A549 (cell line): Measurements from ENCODE around the gene RET.
A peak's percentile ranks its signal among the peaks of the same experiment; 100 is the strongest.

Source experiments
- ATOH8 ChIP-seq: fragments of 250-450 bp; sonication (Bioruptor Pico); IDR thresholded peaks from 2 replicates; pipeline ENCODE4 v1.5.0; 2020; ENCODE audit warnings: low read depth, mild to moderate bottlenecking, moderate library complexity
- BCL3 ChIP-seq: fragments of >200 bp; sonication (Bioruptor Twin); formaldehyde crosslinking; IDR thresholded peaks from 3 replicates; pipeline ENCODE4 v1.6.1; 2016
- CTCF ChIP-seq: fragments of >200 bp; sonication (Bioruptor Twin); formaldehyde crosslinking; IDR thresholded peaks from 3 replicates; pipeline ENCODE4 v1.5.1; 2016
- EP300 ChIP-seq, 2 experiments: fragments of >200 bp; sonication (Bioruptor Twin); formaldehyde crosslinking; IDR thresholded peaks; 2 replicates in 1 of 2; 3 replicates in 1 of 2; pipeline ENCODE4 v1.6.1; 2016 to 2017
- NPAS2 ChIP-seq: fragments of 250-450 bp; sonication (Bioruptor Pico); IDR thresholded peaks from 2 replicates; pipeline ENCODE4 v1.8.0; 2022; ENCODE audit warnings: mild to moderate bottlenecking, moderate library complexity, borderline replicate concordance
- PHF8 ChIP-seq: fragments of 200-600 bp; sonication (generic); IDR thresholded peaks from 2 replicates; pipeline ENCODE4 v1.6.1; 2016; ENCODE audit warnings: low read depth, mild to moderate bottlenecking, antibody characterized with exemption, moderate library complexity, borderline replicate concordance
- POLR2A ChIP-seq: IDR thresholded peaks from 2 replicates; pipeline ENCODE4 v1.6.1; 2012; ENCODE audit warnings: mild to moderate bottlenecking, low read length
- RAD21 ChIP-seq, 2 experiments: fragments of >200 bp in 1 of 2; sonication (Bioruptor Twin) in 1 of 2; formaldehyde crosslinking in 1 of 2; IDR thresholded peaks in 1 of 2; conservative IDR thresholded peaks in 1 of 2; 2 replicates in 1 of 2; 3 replicates in 1 of 2; pipeline ENCODE4 v1.6.1; 2012 to 2018; ENCODE audit warnings: inconsistent platforms in 1 of 2

GRCh38 chr10:43075612-43076003 lies 1.3 kb upstream of the RET start:
- TF ChIP-seq CTCF, result 0 out of 3 replicates have a peak, but pooled peaks have one; percentile 8
- TF ChIP-seq NPAS2, result no peak
- TF ChIP-seq PHF8, result no peak
- TF ChIP-seq BCL3, result no peak
- TF ChIP-seq EP300 (IDR thresholded peaks at IDR 0.05), result no peak
- no peak for TF ChIP-seq RAD21 (conservative IDR thresholded peaks at IDR 0.05 in 1 of 2, IDR thresholded peaks at IDR 0.05 in 1 of 2)
- TF ChIP-seq POLR2A, result no peak
- TF ChIP-seq ATOH8 (CRISPR knock-in tag), result no peak
